ENCODE data around the gene ZNF746. TPM values are rescaled to one million over a fixed set of nuclear protein-coding genes. Genes with fewer than 3 reads are reported as not detected.

Gene ZNF746
- polyA plus RNA-seq: 7.0 to 10.7 TPM (median 8.4 TPM) in 3 replicates
- polyA plus RNA-seq (2011; ENCODE audit: low read depth): 5.3 TPM
- 4.5 and 7.0 TPM in 2 replicates for polyA plus RNA-seq (2011; cell fraction: cytosol; rRNA removed)
- polyA plus RNA-seq (2011; cell fraction: nucleus; rRNA removed): 20.3 and 22.8 TPM in 2 replicates
- polyA plus RNA-seq (2012; ENCODE audit: low replicate concordance): 11.0 and 13.7 TPM in 2 replicates
- 10.4 to 12.1 TPM (median 11.2 TPM) in 3 replicates for polyA minus RNA-seq
- polyA minus RNA-seq (2011; cell fraction: cytosol; rRNA and poly(A)+ RNA removed): 20.7 TPM
- 22.6 and 23.2 TPM in 2 replicates for polyA minus RNA-seq (2011; cell fraction: nucleus; rRNA and poly(A)+ RNA removed)

GRCh38 chr7:149497467-149498261, at the start of gene ZNF746:
TSS of gene ZNF746 (minus strand) at chr7:149497809. CDS start at chr7:149497536, 273 bp downstream.
- no peaks in the 10 kb centered on the region for H4K20me1 ChIP-seq (ENCODE audit: control insufficient read depth, extremely low read depth, insufficient read depth, low read length)
- dilution Hi-C loops (cut with MboI; ENCODE audit: extremely low pct_ligation_motif_present, low sequenced_read_pairs): no loop called here

GRCh38 chr7:149547126-149547525, 49.5 kb upstream of the ZNF746 start:
- Histone ChIP-seq H3K4me3 (ENCODE audit: control insufficient read depth in 2 of 3, extremely low read depth in 1 of 3, insufficient read depth in 2 of 3, low read depth in 1 of 3, low read length in 3 of 3) (no peak overlapping the region), H3K9ac (ENCODE audit: control insufficient read depth, extremely low read depth, insufficient read depth, low read length) (no peak overlapping the region), H3K9me1 (ENCODE audit: control insufficient read depth, extremely low read depth, insufficient read depth, low read length) (no peaks in the 10 kb centered on the region), H3K27me3 (ENCODE audit: control insufficient read depth, extremely low read depth, insufficient read depth, low read length) (no peaks in the 10 kb centered on the region), H3K4me2 (ENCODE audit: control insufficient read depth, extremely low read depth, insufficient read depth, low read depth, low read length) (no peak overlapping the region), H3K79me2 (ENCODE audit: control insufficient read depth, insufficient read depth, low read length) (no peaks in the 10 kb centered on the region), H2AFZ (ENCODE audit: control insufficient read depth, low read length) (no peak overlapping the region), H3K36me3 (ENCODE audit: control insufficient read depth in 2 of 2, extremely low read depth in 1 of 2, insufficient read depth in 2 of 2, low read length in 2 of 2) (peaks cover 29% of the 10 kb centered on the region in 2 experiments), H3K27ac (ENCODE audit: control insufficient read depth, insufficient read depth, low read length) (no peak overlapping the region), H3K9me3 (ENCODE audit: control insufficient read depth, low read depth, low read length) (no peaks in the 10 kb centered on the region), H3K4me1 (ENCODE audit: control insufficient read depth, extremely low read depth, insufficient read depth, low read length) (peaks cover 4% of the 10 kb centered on the region), H4K20me1 (ENCODE audit: control insufficient read depth, extremely low read depth, insufficient read depth, low read length) (no peaks in the 10 kb centered on the region)
- DNase-seq (ENCODE audit: low read depth, low spot score) (no peak), FAIRE-seq (no peak)
- dilution Hi-C loops (cut with MboI; ENCODE audit: extremely low pct_ligation_motif_present, low sequenced_read_pairs): no loop called here
- no peak for TF ChIP-seq EZH2 (IDR thresholded peaks at IDR 0.05; ENCODE audit: low read length)
- TF ChIP-seq CTCF (optimal IDR thresholded peaks at IDR 0.05 in 1 of 3, IDR thresholded peaks at IDR 0.05 in 1 of 3, conservative IDR thresholded peaks at IDR 0.05 in 1 of 3; ENCODE audit: extremely low read depth in 1 of 3, insufficient read depth in 2 of 3, low read length in 3 of 3): peak in 1 of 3 experiments; percentile 21

More at GRCh38 chr7:149497467-149498261, at the start of gene ZNF746:
- Histone ChIP-seq H3K9me3 (ENCODE audit: control insufficient read depth, low read depth, low read length) (no peaks in the 10 kb centered on the region), H3K36me3 (ENCODE audit: control insufficient read depth in 2 of 2, extremely low read depth in 1 of 2, insufficient read depth in 2 of 2, low read length in 2 of 2) (peaks cover 6 to 13% of the 10 kb centered on the region in 2 experiments), H2AFZ (ENCODE audit: control insufficient read depth, low read length) (peak within 1 kb of the TSS; percentile 69), H3K79me2 (ENCODE audit: control insufficient read depth, insufficient read depth, low read length) (peaks cover 31% of the 10 kb centered on the region), H3K27me3 (ENCODE audit: control insufficient read depth, extremely low read depth, insufficient read depth, low read length) (peaks cover 3% of the 10 kb centered on the region), H3K27ac (ENCODE audit: control insufficient read depth, insufficient read depth, low read length) (peak within 1 kb of the TSS; percentile 44), H3K9ac (ENCODE audit: control insufficient read depth, extremely low read depth, insufficient read depth, low read length) (peak within 1 kb of the TSS; percentile 84), H3K4me1 (ENCODE audit: control insufficient read depth, extremely low read depth, insufficient read depth, low read length) (peaks cover 7% of the 10 kb centered on the region), H3K4me2 (ENCODE audit: control insufficient read depth, extremely low read depth, insufficient read depth, low read depth, low read length) (peak within 1 kb of the TSS; percentile 89), H3K4me3 (ENCODE audit: control insufficient read depth in 2 of 3, extremely low read depth in 1 of 3, insufficient read depth in 2 of 3, low read depth in 1 of 3, low read length in 3 of 3) (peak within 1 kb of the TSS; percentile 60 to 91 (median 83)), H3K9me1 (ENCODE audit: control insufficient read depth, extremely low read depth, insufficient read depth, low read length) (no peaks in the 10 kb centered on the region)
- DNase-seq (ENCODE audit: low read depth, low spot score) (no peak), FAIRE-seq (no peak)
- TF ChIP-seq EZH2 (IDR thresholded peaks at IDR 0.05; ENCODE audit: low read length) (no peak), CTCF (optimal IDR thresholded peaks at IDR 0.05 in 1 of 3, IDR thresholded peaks at IDR 0.05 in 1 of 3, conservative IDR thresholded peaks at IDR 0.05 in 1 of 3; ENCODE audit: extremely low read depth in 1 of 3, insufficient read depth in 2 of 3, low read length in 3 of 3) (peak in 2 of 3 experiments; percentile 69 to 82)

Data from keratinocyte (primary cell).